Measurements from ENCODE around the gene ASB13. TPM values are rescaled to one million over a fixed set of nuclear protein-coding genes. Genes with fewer than 3 reads are reported as not detected.

ASB13 gene, protein sequence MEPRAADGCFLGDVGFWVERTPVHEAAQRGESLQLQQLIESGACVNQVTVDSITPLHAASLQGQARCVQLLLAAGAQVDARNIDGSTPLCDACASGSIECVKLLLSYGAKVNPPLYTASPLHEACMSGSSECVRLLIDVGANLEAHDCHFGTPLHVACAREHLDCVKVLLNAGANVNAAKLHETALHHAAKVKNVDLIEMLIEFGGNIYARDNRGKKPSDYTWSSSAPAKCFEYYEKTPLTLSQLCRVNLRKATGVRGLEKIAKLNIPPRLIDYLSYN
- total RNA-seq (2014; rRNA removed; shearing (Covaris generic)): 16.5 and 20.2 TPM in 2 replicates
- 11.3 and 11.6 TPM in 2 replicates for polyA plus RNA-seq (2016; fragmentation: Nextera tagmentation; extraction: Ambion mirVana)
- long read RNA-seq, transcript ASB13-201 (6 exons, 2,699 nt): major isoform, 7 of 11 reads
- long read RNA-seq, partial matches to known transcripts: 0 of 11 reads
- long read RNA-seq, other reads (novel, unspliced or antisense): 4 of 11 reads

DNA sequence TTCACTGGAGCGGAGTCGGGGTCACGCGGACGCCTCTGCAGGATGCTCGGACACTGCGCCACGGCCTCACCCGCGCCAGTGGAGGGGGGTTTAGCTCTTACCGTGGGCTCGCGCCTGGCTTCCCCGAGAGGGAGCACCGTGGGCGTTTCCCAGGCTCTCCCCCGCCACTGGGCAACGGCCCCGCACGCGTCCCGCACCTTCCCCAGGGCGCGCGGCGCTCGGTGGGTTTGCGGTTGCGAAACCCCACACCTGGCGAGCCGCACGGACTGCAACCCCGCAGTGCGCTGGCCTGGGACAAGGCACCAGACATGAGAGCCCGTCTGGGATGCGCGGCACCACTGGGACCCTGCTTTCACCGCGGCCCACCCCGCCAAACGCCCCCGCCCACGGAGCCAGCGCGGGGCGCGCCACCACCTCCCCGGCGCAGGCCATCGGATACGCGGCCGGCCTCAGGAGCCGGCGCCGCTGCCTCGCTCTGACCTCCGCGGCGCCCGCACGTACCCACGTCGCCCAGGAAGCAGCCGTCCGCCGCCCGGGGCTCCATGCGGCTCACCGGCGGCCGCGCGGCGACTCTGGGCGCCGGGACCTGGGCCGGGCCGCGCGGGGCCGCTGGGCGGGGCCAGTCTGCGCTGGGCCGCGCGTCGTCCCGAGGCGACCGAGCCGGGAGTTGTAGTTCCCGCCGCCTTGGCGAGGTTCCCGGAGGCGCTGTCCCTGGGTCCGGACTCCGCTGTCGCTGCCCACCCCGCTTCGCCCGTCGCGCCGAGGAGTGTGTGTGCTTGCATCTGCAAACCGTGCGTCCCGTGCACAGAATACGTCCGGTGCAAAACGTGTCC is at the start of gene ASB13:
ASB13 (minus strand) TSS at position 588 of the 833 bp plus-strand sequence; CDS start at position 544, 44 bp downstream.
- H3K4me3 ChIP-seq: peak within 1 kb of the TSS; percentile 85
- peaks cover 34% of the 10 kb centered on the region for H3K4me1 ChIP-seq (ENCODE audit: insufficient read depth)
- peak within 1 kb of the TSS; percentile 95 for H3K4me2 ChIP-seq
- H3K27ac ChIP-seq (ENCODE audit: low read depth): no peak within 1 kb of the TSS
- H2AFZ ChIP-seq: peak within 1 kb of the TSS; percentile 100
- peaks cover 25% of the 10 kb centered on the region for H3K79me2 ChIP-seq (replicated peaks; ENCODE audit: insufficient read depth)
- Mint-ChIP-seq H3K9me3 (no peaks in the 10 kb centered on the region), H3K36me3 (ENCODE audit: low read depth) (no peaks in the 10 kb centered on the region; the same call in 2 of the 3 replicates), H3K27me3 (ENCODE audit: insufficient read depth, low read depth, poor library complexity) (peaks cover 18% of the 10 kb centered on the region), H3K4me3 (peak within 1 kb of the TSS; percentile 94), H3K4me1 (peaks cover 35% of the 10 kb centered on the region), H3K27ac (peak within 1 kb of the TSS; percentile 63; the same call in 1 of the 2 replicates)
- DNase-seq (ENCODE audit: low spot score): peak; percentile 87
- peaks cover 7% of the 10 kb centered on the region; the same call in 1 of the 2 replicates for H3K27me3 ChIP-seq (ENCODE audit: insufficient read depth)
- 0 out of 2 replicates have a peak, but pooled peaks cover 3% of the 10 kb centered on the region for H4K20me1 ChIP-seq (replicated peaks; ENCODE audit: insufficient read depth)
- H3K9me2 ChIP-seq (ENCODE audit: insufficient read depth): no peaks in the 10 kb centered on the region
- H3F3A ChIP-seq (replicated peaks; ENCODE audit: low read depth): 0 out of 2 replicates have a peak, but pooled peaks cover 2% of the 10 kb centered on the region
- ATAC-seq: peak; percentile 87
- H3K36me3 ChIP-seq (ENCODE audit: insufficient read depth): no peaks in the 10 kb centered on the region
- TF ChIP-seq NANOG (IDR thresholded peaks at IDR 0.05; ENCODE audit: borderline replicate concordance) (no peak), ZNF331 (CRISPR knock-in tag; IDR thresholded peaks at IDR 0.05; ENCODE audit: low read depth) (no peak), EZH2 (IDR thresholded peaks at IDR 0.05; ENCODE audit: low read depth, unreplicated experiment) (no peak), STAT1 (IDR thresholded peaks at IDR 0.05; ENCODE audit: unreplicated experiment) (no peak), CREB1 (CRISPR knock-in tag; IDR thresholded peaks at IDR 0.05; ENCODE audit: low read depth) (peak; percentile 85), ZNF114 (CRISPR knock-in tag; IDR thresholded peaks at IDR 0.05) (no peak), JUNB (IDR thresholded peaks at IDR 0.05; ENCODE audit: unreplicated experiment) (no peak), POLR2AphosphoS5 (IDR thresholded peaks at IDR 0.05; ENCODE audit: low read depth) (peak; percentile 54; the same call in 1 of the 2 replicates)
- TF ChIP-seq, protein P1, sequence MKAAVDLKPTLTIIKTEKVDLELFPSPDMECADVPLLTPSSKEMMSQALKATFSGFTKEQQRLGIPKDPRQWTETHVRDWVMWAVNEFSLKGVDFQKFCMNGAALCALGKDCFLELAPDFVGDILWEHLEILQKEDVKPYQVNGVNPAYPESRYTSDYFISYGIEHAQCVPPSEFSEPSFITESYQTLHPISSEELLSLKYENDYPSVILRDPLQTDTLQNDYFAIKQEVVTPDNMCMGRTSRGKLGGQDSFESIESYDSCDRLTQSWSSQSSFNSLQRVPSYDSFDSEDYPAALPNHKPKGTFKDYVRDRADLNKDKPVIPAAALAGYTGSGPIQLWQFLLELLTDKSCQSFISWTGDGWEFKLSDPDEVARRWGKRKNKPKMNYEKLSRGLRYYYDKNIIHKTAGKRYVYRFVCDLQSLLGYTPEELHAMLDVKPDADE (IDR thresholded peaks at IDR 0.05): peak; percentile 43; the same call in 1 of the 2 replicates
- TF ChIP-seq, protein P2, sequence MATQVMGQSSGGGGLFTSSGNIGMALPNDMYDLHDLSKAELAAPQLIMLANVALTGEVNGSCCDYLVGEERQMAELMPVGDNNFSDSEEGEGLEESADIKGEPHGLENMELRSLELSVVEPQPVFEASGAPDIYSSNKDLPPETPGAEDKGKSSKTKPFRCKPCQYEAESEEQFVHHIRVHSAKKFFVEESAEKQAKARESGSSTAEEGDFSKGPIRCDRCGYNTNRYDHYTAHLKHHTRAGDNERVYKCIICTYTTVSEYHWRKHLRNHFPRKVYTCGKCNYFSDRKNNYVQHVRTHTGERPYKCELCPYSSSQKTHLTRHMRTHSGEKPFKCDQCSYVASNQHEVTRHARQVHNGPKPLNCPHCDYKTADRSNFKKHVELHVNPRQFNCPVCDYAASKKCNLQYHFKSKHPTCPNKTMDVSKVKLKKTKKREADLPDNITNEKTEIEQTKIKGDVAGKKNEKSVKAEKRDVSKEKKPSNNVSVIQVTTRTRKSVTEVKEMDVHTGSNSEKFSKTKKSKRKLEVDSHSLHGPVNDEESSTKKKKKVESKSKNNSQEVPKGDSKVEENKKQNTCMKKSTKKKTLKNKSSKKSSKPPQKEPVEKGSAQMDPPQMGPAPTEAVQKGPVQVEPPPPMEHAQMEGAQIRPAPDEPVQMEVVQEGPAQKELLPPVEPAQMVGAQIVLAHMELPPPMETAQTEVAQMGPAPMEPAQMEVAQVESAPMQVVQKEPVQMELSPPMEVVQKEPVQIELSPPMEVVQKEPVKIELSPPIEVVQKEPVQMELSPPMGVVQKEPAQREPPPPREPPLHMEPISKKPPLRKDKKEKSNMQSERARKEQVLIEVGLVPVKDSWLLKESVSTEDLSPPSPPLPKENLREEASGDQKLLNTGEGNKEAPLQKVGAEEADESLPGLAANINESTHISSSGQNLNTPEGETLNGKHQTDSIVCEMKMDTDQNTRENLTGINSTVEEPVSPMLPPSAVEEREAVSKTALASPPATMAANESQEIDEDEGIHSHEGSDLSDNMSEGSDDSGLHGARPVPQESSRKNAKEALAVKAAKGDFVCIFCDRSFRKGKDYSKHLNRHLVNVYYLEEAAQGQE (IDR thresholded peaks at IDR 0.05; ENCODE audit: unreplicated experiment): no peak
- TF ChIP-seq, protein P3, sequence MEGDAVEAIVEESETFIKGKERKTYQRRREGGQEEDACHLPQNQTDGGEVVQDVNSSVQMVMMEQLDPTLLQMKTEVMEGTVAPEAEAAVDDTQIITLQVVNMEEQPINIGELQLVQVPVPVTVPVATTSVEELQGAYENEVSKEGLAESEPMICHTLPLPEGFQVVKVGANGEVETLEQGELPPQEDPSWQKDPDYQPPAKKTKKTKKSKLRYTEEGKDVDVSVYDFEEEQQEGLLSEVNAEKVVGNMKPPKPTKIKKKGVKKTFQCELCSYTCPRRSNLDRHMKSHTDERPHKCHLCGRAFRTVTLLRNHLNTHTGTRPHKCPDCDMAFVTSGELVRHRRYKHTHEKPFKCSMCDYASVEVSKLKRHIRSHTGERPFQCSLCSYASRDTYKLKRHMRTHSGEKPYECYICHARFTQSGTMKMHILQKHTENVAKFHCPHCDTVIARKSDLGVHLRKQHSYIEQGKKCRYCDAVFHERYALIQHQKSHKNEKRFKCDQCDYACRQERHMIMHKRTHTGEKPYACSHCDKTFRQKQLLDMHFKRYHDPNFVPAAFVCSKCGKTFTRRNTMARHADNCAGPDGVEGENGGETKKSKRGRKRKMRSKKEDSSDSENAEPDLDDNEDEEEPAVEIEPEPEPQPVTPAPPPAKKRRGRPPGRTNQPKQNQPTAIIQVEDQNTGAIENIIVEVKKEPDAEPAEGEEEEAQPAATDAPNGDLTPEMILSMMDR (conservative IDR thresholded peaks at IDR 0.05; ENCODE audit: low read depth in 2 of 2): 0 out of 4 replicates have a peak, but pooled peaks of 1 of the 2 experiments have one; percentile 7

Data from GM23338 (cell line).